Fibroblast of lung (primary cell): ENCODE data around the gene NBPF1. TPM values are rescaled to one million over a fixed set of nuclear protein-coding genes. Genes with fewer than 3 reads are reported as not detected.
A peak's percentile ranks its signal among the peaks of the same experiment; 100 is the strongest.
"Not testable (repeated sequence)": the region's sequence is repeated elsewhere in the genome, so short reads cannot be mapped to it uniquely, and the experiment has no call there.

Source experiments
- DNase-seq, 2 donors: peaks; one replicate each; pipeline versions ENCODE4 v3.0.0 to v3.0.0-alpha.2; 2010; ENCODE audit warnings: low read depth in 2 of 2
- H2AFZ ChIP-seq: 2 replicates; pipeline ENCODE4 v1.5.1; 2012; ENCODE audit warnings: low read length, control low read depth, inconsistent platforms
- H3K27ac ChIP-seq: 2 replicates; pipeline ENCODE4 v1.5.1; 2011; ENCODE audit warnings: low read length, control low read depth; ENCODE audit not compliant: insufficient read depth
- H3K27me3 ChIP-seq: 2 replicates; pipeline ENCODE4 v1.5.1; 2011; ENCODE audit warnings: mild to moderate bottlenecking, low read length; ENCODE audit not compliant: control insufficient read depth, insufficient read depth
- H3K36me3 ChIP-seq: 2 replicates; pipeline ENCODE4 v1.5.1; 2011; ENCODE audit warnings: low read length; ENCODE audit not compliant: control insufficient read depth, insufficient read depth
- H3K4me1 ChIP-seq: 2 replicates; pipeline ENCODE4 v1.5.1; 2011; ENCODE audit warnings: low read length; ENCODE audit not compliant: control insufficient read depth, insufficient read depth; ENCODE audit errors: extremely low read depth
- H3K4me2 ChIP-seq: 2 replicates; pipeline ENCODE4 v1.5.1; 2011; ENCODE audit warnings: low read length, control low read depth; ENCODE audit not compliant: insufficient read depth; ENCODE audit errors: extremely low read depth
- H3K4me3 ChIP-seq, 4 experiments: fragments of 200-600 bp in 1 of 4; sonication (generic) in 1 of 4; replicated peaks in 1 of 4; 2 replicates each; pipeline ENCODE4 v1.5.1; 2011 to 2016; ENCODE audit warnings: low read length in 4 of 4, low read depth in 3 of 4, mild to moderate bottlenecking in 3 of 4, control low read depth in 2 of 4, inconsistent platforms in 1 of 4, mixed read lengths in 1 of 4; ENCODE audit not compliant: insufficient read depth in 1 of 4; ENCODE audit errors: control extremely low read depth in 1 of 4
- H3K79me2 ChIP-seq: 2 replicates; pipeline ENCODE4 v1.5.1; 2012; ENCODE audit warnings: mild to moderate bottlenecking, low read length, inconsistent platforms; ENCODE audit not compliant: control insufficient read depth, insufficient read depth
- H3K9ac ChIP-seq: 2 replicates; pipeline ENCODE4 v1.5.1; 2011; ENCODE audit warnings: mild to moderate bottlenecking, low read length, control low read depth; ENCODE audit not compliant: insufficient read depth
- H3K9me3 ChIP-seq: 2 replicates; pipeline ENCODE4 v1.5.1; 2012; ENCODE audit warnings: low read depth, low read length; ENCODE audit not compliant: control insufficient read depth, insufficient read depth
- H4K20me1 ChIP-seq: 2 replicates; pipeline ENCODE4 v1.5.1; 2011; ENCODE audit warnings: low read length; ENCODE audit not compliant: control insufficient read depth, insufficient read depth; ENCODE audit errors: extremely low read depth
- CTCF ChIP-seq, 2 donors: IDR thresholded peaks in 1 of 2; conservative IDR thresholded peaks in 1 of 2; 1 replicate in 1 of 2; 2 replicates in 1 of 2; pipeline ENCODE4 v1.5.1; 2011 to 2012; ENCODE audit warnings: low read length in 2 of 2, control low read depth in 1 of 2, inconsistent platforms in 1 of 2, low read depth in 1 of 2, mild to moderate bottlenecking in 1 of 2
- EZH2 ChIP-seq: IDR thresholded peaks from 2 replicates; pipeline ENCODE4 v1.5.1; 2012; ENCODE audit warnings: low read length, control low read depth, mild to moderate bottlenecking; ENCODE audit errors: missing control alignments
- polyA plus RNA-seq, 2 donors: library from polyadenylated mRNA; depleted of rRNA in 1 of 2; stranded (reverse) in 1 of 2; unstranded in 1 of 2; fragments of >200 nt; gene quantifications; 2 replicates each; pipeline ENCODE4 v1.2.1, GENCODE V29; 2011 to 2012; ENCODE audit warnings: missing spikeins in 1 of 2
- total RNA-seq: library from RNA; depleted of rRNA; stranded (reverse); fragments of >200 nt; gene quantifications from 2 replicates; pipeline ENCODE4 v1.2.1, GENCODE V29; 2014

NBPF1 gene
- total and polyA plus RNA-seq, 2 donors (not counting 1 experiment from before 2014, with no cell fraction given): 25.3 to 92.3 TPM

- H3K9me3 ChIP-seq, H4K20me1 ChIP-seq, H3K4me2 ChIP-seq, DNase-seq, H3K4me1 ChIP-seq, H3K9ac ChIP-seq, H2AFZ ChIP-seq, H3K4me3 ChIP-seq, H3K27me3 ChIP-seq, H3K27ac ChIP-seq, H3K79me2 ChIP-seq: not testable (repeated sequence)
- TF ChIP-seq CTCF (conservative IDR thresholded peaks at IDR 0.05 in 1 of 2, IDR thresholded peaks at IDR 0.05 in 1 of 2; ENCODE audit: low read depth in 1 of 2, low read length in 2 of 2): peak in 1 of 2 donors; percentile 2
- peaks cover 16% of the 10 kb centered on the region for H3K36me3 ChIP-seq
Measured at GRCh38 chr1:16621681-16622315, 8.4 kb upstream of the NBPF1 start.

GRCh38 chr1:16621300-16621658, 7.9 kb upstream of the NBPF1 start:
- H3K36me3 ChIP-seq: peaks cover 15% of the 10 kb centered on the region
- H3K4me3 ChIP-seq: no peak overlapping the region
- no peak overlapping the region for H3K4me2 ChIP-seq
- no peaks in the 10 kb centered on the region for H3K4me1 ChIP-seq
- H4K20me1 ChIP-seq: no peaks in the 10 kb centered on the region
- H3K9ac ChIP-seq: no peak overlapping the region
- TF ChIP-seq EZH2: no peak
- no peak for TF ChIP-seq CTCF (conservative IDR thresholded peaks at IDR 0.05 in 1 of 2, IDR thresholded peaks at IDR 0.05 in 1 of 2; ENCODE audit: low read depth in 1 of 2, low read length in 2 of 2)
- H3K9me3 ChIP-seq: no peaks in the 10 kb centered on the region
- H3K79me2 ChIP-seq: no peaks in the 10 kb centered on the region
- H3K27ac ChIP-seq: no peak overlapping the region
- H3K27me3 ChIP-seq: no peaks in the 10 kb centered on the region
- no peak for DNase-seq
- H2AFZ ChIP-seq: no peak overlapping the region

- not testable (repeated sequence) for H4K20me1 ChIP-seq, H3K4me3 ChIP-seq, H3K27me3 ChIP-seq, H3K9ac ChIP-seq, H3K36me3 ChIP-seq, H3K4me2 ChIP-seq, H3K4me1 ChIP-seq, DNase-seq, H2AFZ ChIP-seq, H3K9me3 ChIP-seq, H3K27ac ChIP-seq, H3K79me2 ChIP-seq
Measured at GRCh38 chr1:16619803-16620501, 6.6 kb upstream of the NBPF1 start.
